K562 (cell line): Measurements from ENCODE around the gene NCBP2. TPM values are rescaled to one million over a fixed set of nuclear protein-coding genes. Genes with fewer than 3 reads are reported as not detected.

Experiments used
- ARID2 ChIP-seq: fragments of 450-650 bp; IDR thresholded peaks from 2 replicates; pipeline ENCODE4 v1.6.1; 2017; ENCODE audit warnings: antibody characterized with exemption, mild to moderate bottlenecking
- CC2D1A ChIP-seq: fragments of 450-650 bp; IDR thresholded peaks from 2 replicates; pipeline ENCODE4 v1.6.1; 2017; ENCODE audit warnings: mild to moderate bottlenecking
- CCNT2 ChIP-seq: IDR thresholded peaks from 2 replicates; pipeline ENCODE4 v1.6.1; 2011; ENCODE audit warnings: borderline replicate concordance, low read depth, mild to moderate bottlenecking, moderate library complexity, mixed read lengths, low read length; ENCODE audit not compliant: insufficient read length; ENCODE audit errors: extremely low read depth
- CHD2 ChIP-seq: IDR thresholded peaks from 2 replicates; pipeline ENCODE4 v1.6.1; 2011; ENCODE audit warnings: low read depth, low read length
- ELF2 ChIP-seq: fragments of 250-450 bp; sonication (Bioruptor Pico); IDR thresholded peaks from 2 replicates; pipeline ENCODE4 v1.5.0; 2021; ENCODE audit warnings: mild to moderate bottlenecking
- HDGF ChIP-seq: fragments of 450-650 bp; IDR thresholded peaks from 2 replicates; pipeline ENCODE4 v1.6.1; 2016
- KAT7 ChIP-seq: sonication (generic); formaldehyde crosslinking; IDR thresholded peaks from 2 replicates; pipeline ENCODE4 v1.8.0; 2022; ENCODE audit warnings: missing genetic modification reagents, mild to moderate bottlenecking, borderline replicate concordance
- NRF1 ChIP-seq, 2 experiments: fragments of 450-650 bp; IDR thresholded peaks in 1 of 2; conservative IDR thresholded peaks in 1 of 2; 2 replicates each; pipeline ENCODE4 v1.6.1; 2014; ENCODE audit warnings: mild to moderate bottlenecking in 2 of 2
- POLR2H ChIP-seq: IDR thresholded peaks from 2 replicates; pipeline ENCODE4 v1.6.1; 2016; ENCODE audit warnings: missing genetic modification characterization, low read depth, mild to moderate bottlenecking, control low read depth, missing compliant biosample characterization, moderate library complexity
- SMARCA5 ChIP-seq: fragments of 450-650 bp; IDR thresholded peaks from 2 replicates; pipeline ENCODE4 v1.6.1; 2016
- TAF9B ChIP-seq: fragments of 450-650 bp; IDR thresholded peaks from 2 replicates; pipeline ENCODE4 v1.6.1; 2018; ENCODE audit warnings: mild to moderate bottlenecking; ENCODE audit not compliant: partially characterized antibody
- polyA plus RNA-seq, 8 experiments: library from polyadenylated mRNA; depleted of rRNA in 4 of 8; stranded (reverse) in 5 of 8; unstranded in 3 of 8; fragments of >200 nt; fragmentation: Nextera tagmentation in 2 of 8; fragmentation: Illumina TruSeq in 1 of 8; extraction: Ambion mirVana in 2 of 8; extraction: Trizol in 1 of 8; gene quantifications; 2 replicates each; pipeline versions ENCODE4 v1.2.1 to v1.2.3, GENCODE V29; 2011 to 2014; ENCODE audit warnings: inconsistent platforms in 1 of 8, missing spikeins in 1 of 8
- total RNA-seq, 7 experiments: library from RNA; depleted of rRNA in 6 of 7; stranded (reverse); fragments of >200 nt in 6 of 7; fragmentation: Illumina TruSeq in 2 of 7; extraction: Trizol in 2 of 7; gene quantifications; 2 replicates each; pipeline versions ENCODE4 v1.2.1 to v1.2.3, GENCODE V29; 2011 to 2021; ENCODE audit warnings: low replicate concordance in 1 of 7
- TF ChIP-seq, protein P1 (sequence below), 2 experiments: fragments of 450-650 bp in 1 of 2; sonication (generic) in 1 of 2; formaldehyde crosslinking in 1 of 2; IDR thresholded peaks; 2 replicates each; pipeline versions ENCODE4 v1.7.1 to v1.9.0; 2016 to 2022; ENCODE audit warnings: inconsistent platforms in 1 of 2, mild to moderate bottlenecking in 1 of 2, missing genetic modification reagents in 1 of 2
- TF ChIP-seq, protein P2 (sequence below), 2 experiments: IDR thresholded peaks in 1 of 2; conservative IDR thresholded peaks in 1 of 2; 2 replicates each; pipeline ENCODE4 v1.6.1; 2016; ENCODE audit warnings: low read depth in 2 of 2, mild to moderate bottlenecking in 1 of 2, missing compliant biosample characterization in 1 of 2, missing genetic modification characterization in 1 of 2, moderate library complexity in 1 of 2
- TF ChIP-seq, protein P3 (sequence below): fragments of 450-650 bp; formaldehyde crosslinking; IDR thresholded peaks from 2 replicates; pipeline ENCODE4 v1.4.0; 2020; ENCODE audit warnings: mild to moderate bottlenecking, moderate library complexity

Gene NCBP2
- total and polyA plus RNA-seq, 9 of the 15 experiments (the other 6 are each of a cell fraction or from before 2014, with no cell fraction given), result 56.4 to 102 (median 82.3) TPM

DNA sequence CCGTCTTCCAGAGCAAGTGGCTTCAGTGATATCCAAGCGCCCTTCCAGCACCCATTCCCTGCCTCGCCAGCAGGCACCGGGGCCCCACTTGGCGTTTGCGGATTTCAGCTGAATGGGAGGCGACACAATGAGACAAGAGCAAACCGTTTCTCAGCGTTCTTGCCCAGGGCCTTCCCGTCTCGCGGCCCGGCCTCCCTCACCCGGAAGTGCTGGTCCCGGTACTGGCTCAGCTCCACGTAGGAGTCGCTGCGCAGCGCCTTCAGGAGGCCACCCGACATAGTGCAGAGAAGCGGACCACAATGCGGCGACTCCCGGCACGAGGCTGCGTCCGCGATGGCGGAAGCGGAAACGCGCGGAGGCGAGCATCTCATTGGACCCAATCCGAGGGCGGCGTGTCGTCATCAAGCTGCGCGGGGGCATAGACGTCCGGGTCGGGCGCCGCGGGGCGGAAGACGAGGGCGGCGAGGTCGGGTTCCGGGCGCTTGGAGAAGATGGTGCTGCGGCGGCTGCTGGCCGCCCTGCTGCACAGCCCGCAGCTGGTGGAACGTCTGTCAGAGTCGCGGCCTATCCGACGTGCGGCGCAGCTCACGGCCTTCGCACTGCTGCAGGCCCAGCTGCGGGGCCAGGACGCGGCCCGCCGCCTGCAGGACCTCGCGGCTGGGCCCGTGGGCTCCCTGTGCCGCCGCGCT is at the start of gene NCBP2 (continued):
- TF ChIP-seq, protein P1, sequence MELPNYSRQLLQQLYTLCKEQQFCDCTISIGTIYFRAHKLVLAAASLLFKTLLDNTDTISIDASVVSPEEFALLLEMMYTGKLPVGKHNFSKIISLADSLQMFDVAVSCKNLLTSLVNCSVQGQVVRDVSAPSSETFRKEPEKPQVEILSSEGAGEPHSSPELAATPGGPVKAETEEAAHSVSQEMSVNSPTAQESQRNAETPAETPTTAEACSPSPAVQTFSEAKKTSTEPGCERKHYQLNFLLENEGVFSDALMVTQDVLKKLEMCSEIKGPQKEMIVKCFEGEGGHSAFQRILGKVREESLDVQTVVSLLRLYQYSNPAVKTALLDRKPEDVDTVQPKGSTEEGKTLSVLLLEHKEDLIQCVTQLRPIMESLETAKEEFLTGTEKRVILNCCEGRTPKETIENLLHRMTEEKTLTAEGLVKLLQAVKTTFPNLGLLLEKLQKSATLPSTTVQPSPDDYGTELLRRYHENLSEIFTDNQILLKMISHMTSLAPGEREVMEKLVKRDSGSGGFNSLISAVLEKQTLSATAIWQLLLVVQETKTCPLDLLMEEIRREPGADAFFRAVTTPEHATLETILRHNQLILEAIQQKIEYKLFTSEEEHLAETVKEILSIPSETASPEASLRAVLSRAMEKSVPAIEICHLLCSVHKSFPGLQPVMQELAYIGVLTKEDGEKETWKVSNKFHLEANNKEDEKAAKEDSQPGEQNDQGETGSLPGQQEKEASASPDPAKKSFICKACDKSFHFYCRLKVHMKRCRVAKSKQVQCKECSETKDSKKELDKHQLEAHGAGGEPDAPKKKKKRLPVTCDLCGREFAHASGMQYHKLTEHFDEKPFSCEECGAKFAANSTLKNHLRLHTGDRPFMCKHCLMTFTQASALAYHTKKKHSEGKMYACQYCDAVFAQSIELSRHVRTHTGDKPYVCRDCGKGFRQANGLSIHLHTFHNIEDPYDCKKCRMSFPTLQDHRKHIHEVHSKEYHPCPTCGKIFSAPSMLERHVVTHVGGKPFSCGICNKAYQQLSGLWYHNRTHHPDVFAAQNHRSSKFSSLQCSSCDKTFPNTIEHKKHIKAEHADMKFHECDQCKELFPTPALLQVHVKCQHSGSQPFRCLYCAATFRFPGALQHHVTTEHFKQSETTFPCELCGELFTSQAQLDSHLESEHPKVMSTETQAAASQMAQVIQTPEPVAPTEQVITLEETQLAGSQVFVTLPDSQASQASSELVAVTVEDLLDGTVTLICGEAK (IDR thresholded peaks at IDR 0.05), result peak; percentile 96
- TF ChIP-seq, protein P1 (CRISPR knock-in tag; IDR thresholded peaks at IDR 0.05), result no peak
- no peak for TF ChIP-seq HDGF
- TF ChIP-seq, protein P2, sequence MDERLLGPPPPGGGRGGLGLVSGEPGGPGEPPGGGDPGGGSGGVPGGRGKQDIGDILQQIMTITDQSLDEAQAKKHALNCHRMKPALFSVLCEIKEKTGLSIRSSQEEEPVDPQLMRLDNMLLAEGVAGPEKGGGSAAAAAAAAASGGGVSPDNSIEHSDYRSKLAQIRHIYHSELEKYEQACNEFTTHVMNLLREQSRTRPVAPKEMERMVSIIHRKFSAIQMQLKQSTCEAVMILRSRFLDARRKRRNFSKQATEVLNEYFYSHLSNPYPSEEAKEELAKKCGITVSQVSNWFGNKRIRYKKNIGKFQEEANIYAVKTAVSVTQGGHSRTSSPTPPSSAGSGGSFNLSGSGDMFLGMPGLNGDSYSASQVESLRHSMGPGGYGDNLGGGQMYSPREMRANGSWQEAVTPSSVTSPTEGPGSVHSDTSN (CRISPR knock-in tag; IDR thresholded peaks at IDR 0.05; ENCODE audit: low read depth), result no peak
- TF ChIP-seq, protein P2 (tag; conservative IDR thresholded peaks at IDR 0.05; ENCODE audit: low read depth), result no peak
- TF ChIP-seq SMARCA5, result no peak
- TF ChIP-seq CCNT2, result peak; percentile 54
- TF ChIP-seq NRF1 (conservative IDR thresholded peaks at IDR 0.05 in 1 of 2, IDR thresholded peaks at IDR 0.05 in 1 of 2), result peak; percentile 88 to 91
- TF ChIP-seq ELF2, result peak; percentile 98
- TF ChIP-seq POLR2H (tag), result peak; percentile 82
- TF ChIP-seq KAT7 (CRISPR knock-in tag), result peak; percentile 100
- TF ChIP-seq ARID2, result no peak
- TF ChIP-seq CHD2, result 0 out of 2 replicates have a peak, but pooled peaks have one; percentile 47
- TF ChIP-seq, protein P3, sequence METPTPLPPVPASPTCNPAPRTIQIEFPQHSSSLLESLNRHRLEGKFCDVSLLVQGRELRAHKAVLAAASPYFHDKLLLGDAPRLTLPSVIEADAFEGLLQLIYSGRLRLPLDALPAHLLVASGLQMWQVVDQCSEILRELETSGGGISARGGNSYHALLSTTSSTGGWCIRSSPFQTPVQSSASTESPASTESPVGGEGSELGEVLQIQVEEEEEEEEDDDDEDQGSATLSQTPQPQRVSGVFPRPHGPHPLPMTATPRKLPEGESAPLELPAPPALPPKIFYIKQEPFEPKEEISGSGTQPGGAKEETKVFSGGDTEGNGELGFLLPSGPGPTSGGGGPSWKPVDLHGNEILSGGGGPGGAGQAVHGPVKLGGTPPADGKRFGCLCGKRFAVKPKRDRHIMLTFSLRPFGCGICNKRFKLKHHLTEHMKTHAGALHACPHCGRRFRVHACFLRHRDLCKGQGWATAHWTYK (CRISPR knock-in tag), result 0 out of 2 replicates have a peak, but pooled peaks have one; percentile 60
- TF ChIP-seq CC2D1A, result peak; percentile 60
- peak; percentile 85 for TF ChIP-seq TAF9B
